GM23248 (cell line): Measurements from ENCODE around the gene BRD4.

Experiments used
- EZH2 ChIP-seq: fragments of 200-600 bp; sonication (generic); IDR thresholded peaks from 2 replicates; pipeline ENCODE4 v1.6.1; 2018; ENCODE audit warnings: antibody characterized with exemption, mild to moderate bottlenecking; ENCODE audit not compliant: insufficient read depth, poor library complexity, severe bottlenecking
- EZH2phosphoT487 ChIP-seq: fragments of 200-600 bp; sonication (generic); IDR thresholded peaks from 2 replicates; pipeline ENCODE4 v1.6.1; 2018; ENCODE audit warnings: antibody characterized with exemption, moderate library complexity, mild to moderate bottlenecking, low read depth; ENCODE audit not compliant: insufficient read depth

DNA sequence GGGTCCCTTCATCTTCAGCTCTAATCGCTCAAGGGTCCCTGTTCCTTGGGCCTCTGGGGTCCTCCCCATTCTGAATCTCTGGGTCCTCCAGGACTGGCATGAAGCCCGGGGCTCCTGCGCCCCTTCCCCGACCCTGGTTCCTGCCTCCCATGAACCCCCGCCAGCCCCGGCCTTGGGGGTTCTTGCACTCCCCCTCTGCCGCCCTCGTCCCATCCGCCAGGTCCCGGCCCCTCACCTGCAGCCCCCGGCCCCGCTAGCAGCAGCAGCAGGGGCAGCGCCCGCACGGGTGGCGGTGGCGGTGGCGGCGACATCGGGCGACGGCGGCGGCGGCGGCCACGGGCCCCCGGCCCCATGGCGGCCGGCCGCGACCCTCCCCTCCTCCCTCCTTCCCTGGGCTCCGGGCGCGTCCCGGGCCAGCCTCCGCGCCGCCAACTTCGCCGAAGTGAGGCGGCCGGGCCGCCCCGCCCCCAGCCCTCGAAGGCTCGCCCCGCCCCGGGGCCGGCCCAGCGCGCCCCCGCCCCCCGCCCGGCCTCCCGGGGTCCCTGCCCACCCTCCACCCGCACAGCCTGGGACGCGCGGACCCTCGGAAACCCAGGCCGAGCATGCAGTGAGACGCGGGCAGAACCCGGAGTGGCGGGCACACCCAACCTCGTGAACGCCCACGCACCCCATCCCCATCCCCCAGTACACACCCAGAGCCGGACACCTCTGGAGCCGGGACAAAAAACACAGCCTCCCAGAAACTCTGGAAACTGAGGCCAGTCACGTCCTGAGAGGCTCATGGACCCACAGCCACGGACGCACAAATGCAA is 131.6 kb downstream of the BRD4 start, which contains the start of gene NOTCH3:
- TF ChIP-seq EZH2: no peak
- TF ChIP-seq EZH2phosphoT487: no peak
